Panc1 (cell line): Measurements from ENCODE around the gene C1orf116. TPM values are rescaled to one million over a fixed set of nuclear protein-coding genes. Genes with fewer than 3 reads are reported as not detected.

Experiments
- ATAC-seq: fragments of 200-7000 bp; cut with Tn5 transposase; 2 replicates; pipeline ENCODE4 v1.9.1; 2020; ENCODE audit warnings: mild to moderate bottlenecking, moderate library complexity
- BruUV-seq: library from RNA; stranded (reverse); fragments of 400-500 nt; replicated peaks from 2 replicates; lab custom pipeline; 2021; lab: Mats Ljungman, UMichigan
- CTCF ChIA-PET: fragments of 300-600 bp; sonication (Branson Sonifier 250); formaldehyde crosslinking; loops from one replicate; lab custom pipeline; 2022; ENCODE audit warnings: antibody characterized with exemption; lab: Charles Lee
- POLR2A ChIA-PET: fragments of 300-600 bp; sonication (Branson Sonifier 250); formaldehyde crosslinking; loops from one replicate; lab custom pipeline; 2022; ENCODE audit warnings: antibody characterized with exemption; lab: Charles Lee
- DNase-seq: peaks from one replicate; pipeline ENCODE4 v3.0.0-alpha.2; 2010; ENCODE audit warnings: low read depth, low spot score
- H3K27ac ChIP-seq: 2 replicates; pipeline ENCODE4 v1.5.1; 2011; ENCODE audit warnings: mild to moderate bottlenecking, low read length, inconsistent platforms
- H3K27me3 ChIP-seq: fragments of 200-500 bp; sonication (Bioruptor generic); 2 replicates; pipeline ENCODE4 v1.6.0; 2014; ENCODE audit warnings: low read length, inconsistent platforms; ENCODE audit not compliant: control insufficient read depth, insufficient read depth
- H3K36me3 ChIP-seq: fragments of 200-500 bp; sonication (Bioruptor generic); 2 replicates; pipeline ENCODE4 v1.5.1; 2014; ENCODE audit warnings: inconsistent platforms, mild to moderate bottlenecking, low read length, moderate library complexity; ENCODE audit not compliant: control insufficient read depth, insufficient read depth
- H3K4me1 ChIP-seq: 2 replicates; pipeline ENCODE4 v1.5.1; 2011; ENCODE audit warnings: inconsistent platforms, mild to moderate bottlenecking, low read length, moderate library complexity; ENCODE audit not compliant: control insufficient read depth, insufficient read depth
- H3K4me3 ChIP-seq, 2 experiments: 2 replicates each; pipeline ENCODE4 v1.5.1; 2011 to 2012; ENCODE audit warnings: low read depth in 2 of 2, low read length in 2 of 2, mild to moderate bottlenecking in 2 of 2, inconsistent platforms in 1 of 2, moderate library complexity in 1 of 2
- H3K9me3 ChIP-seq: fragments of 200-500 bp; sonication (Bioruptor generic); 2 replicates; pipeline ENCODE4 v1.5.1; 2014; ENCODE audit warnings: low read depth, mild to moderate bottlenecking, inconsistent platforms, low read length, moderate library complexity; ENCODE audit not compliant: control insufficient read depth, insufficient read depth
- POLR2AphosphoS5 ChIP-seq: IDR thresholded peaks from 2 replicates; pipeline ENCODE4 v1.6.1; 2012; ENCODE audit warnings: mild to moderate bottlenecking, low read depth, low read length, moderate library complexity
- SIN3A ChIP-seq: IDR thresholded peaks from 2 replicates; pipeline ENCODE4 v1.6.1; 2012; ENCODE audit warnings: low read depth, mild to moderate bottlenecking, low read length, moderate library complexity, borderline replicate concordance; ENCODE audit not compliant: insufficient read depth
- TCF7L2 ChIP-seq: IDR thresholded peaks from 2 replicates; pipeline ENCODE4 v1.6.1; 2011; ENCODE audit warnings: mild to moderate bottlenecking, low read depth, low read length, inconsistent platforms
- in situ Hi-C: cut with HindIII; loops from 2 replicates; pipeline ENCODE4 v1.10.0; 2016; ENCODE audit warnings: low sequenced_read_pairs, low pct_unique_long_range_greater_than_20kb
- intact Hi-C: fragments of 100-400 bp; cut with micrococcal nuclease; formaldehyde crosslinking; loops from one replicate; pipeline ENCODE4 v1.10.0; 2022; ENCODE audit not compliant: unreplicated experiment
- total RNA-seq: library from RNA; stranded (reverse); gene quantifications from one replicate; pipeline ENCODE4 v1.2.1, GENCODE V29; 2021; ENCODE audit not compliant: unreplicated experiment
- TF ChIP-seq, protein P1 (sequence below): fragments of 450-650 bp; IDR thresholded peaks from 2 replicates; pipeline ENCODE4 v1.5.1; 2017; ENCODE audit warnings: mild to moderate bottlenecking
- TF ChIP-seq, protein P2 (sequence below), 2 experiments: IDR thresholded peaks; 2 replicates each; pipeline ENCODE4 v1.6.1; 2011 to 2012; ENCODE audit warnings: low read depth in 2 of 2, control low read depth in 1 of 2, low read length in 1 of 2, mild to moderate bottlenecking in 1 of 2, moderate library complexity in 1 of 2; ENCODE audit not compliant: insufficient read depth in 1 of 2

Gene C1orf116
- total RNA-seq, 1 experiment from 2014 or later: 0.08 TPM

- TF ChIP-seq, protein P1, sequence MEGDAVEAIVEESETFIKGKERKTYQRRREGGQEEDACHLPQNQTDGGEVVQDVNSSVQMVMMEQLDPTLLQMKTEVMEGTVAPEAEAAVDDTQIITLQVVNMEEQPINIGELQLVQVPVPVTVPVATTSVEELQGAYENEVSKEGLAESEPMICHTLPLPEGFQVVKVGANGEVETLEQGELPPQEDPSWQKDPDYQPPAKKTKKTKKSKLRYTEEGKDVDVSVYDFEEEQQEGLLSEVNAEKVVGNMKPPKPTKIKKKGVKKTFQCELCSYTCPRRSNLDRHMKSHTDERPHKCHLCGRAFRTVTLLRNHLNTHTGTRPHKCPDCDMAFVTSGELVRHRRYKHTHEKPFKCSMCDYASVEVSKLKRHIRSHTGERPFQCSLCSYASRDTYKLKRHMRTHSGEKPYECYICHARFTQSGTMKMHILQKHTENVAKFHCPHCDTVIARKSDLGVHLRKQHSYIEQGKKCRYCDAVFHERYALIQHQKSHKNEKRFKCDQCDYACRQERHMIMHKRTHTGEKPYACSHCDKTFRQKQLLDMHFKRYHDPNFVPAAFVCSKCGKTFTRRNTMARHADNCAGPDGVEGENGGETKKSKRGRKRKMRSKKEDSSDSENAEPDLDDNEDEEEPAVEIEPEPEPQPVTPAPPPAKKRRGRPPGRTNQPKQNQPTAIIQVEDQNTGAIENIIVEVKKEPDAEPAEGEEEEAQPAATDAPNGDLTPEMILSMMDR: no peak
- TF ChIP-seq POLR2AphosphoS5 (no peak), TCF7L2 (no peak), SIN3A (no peak)
- TF ChIP-seq, protein P2, sequence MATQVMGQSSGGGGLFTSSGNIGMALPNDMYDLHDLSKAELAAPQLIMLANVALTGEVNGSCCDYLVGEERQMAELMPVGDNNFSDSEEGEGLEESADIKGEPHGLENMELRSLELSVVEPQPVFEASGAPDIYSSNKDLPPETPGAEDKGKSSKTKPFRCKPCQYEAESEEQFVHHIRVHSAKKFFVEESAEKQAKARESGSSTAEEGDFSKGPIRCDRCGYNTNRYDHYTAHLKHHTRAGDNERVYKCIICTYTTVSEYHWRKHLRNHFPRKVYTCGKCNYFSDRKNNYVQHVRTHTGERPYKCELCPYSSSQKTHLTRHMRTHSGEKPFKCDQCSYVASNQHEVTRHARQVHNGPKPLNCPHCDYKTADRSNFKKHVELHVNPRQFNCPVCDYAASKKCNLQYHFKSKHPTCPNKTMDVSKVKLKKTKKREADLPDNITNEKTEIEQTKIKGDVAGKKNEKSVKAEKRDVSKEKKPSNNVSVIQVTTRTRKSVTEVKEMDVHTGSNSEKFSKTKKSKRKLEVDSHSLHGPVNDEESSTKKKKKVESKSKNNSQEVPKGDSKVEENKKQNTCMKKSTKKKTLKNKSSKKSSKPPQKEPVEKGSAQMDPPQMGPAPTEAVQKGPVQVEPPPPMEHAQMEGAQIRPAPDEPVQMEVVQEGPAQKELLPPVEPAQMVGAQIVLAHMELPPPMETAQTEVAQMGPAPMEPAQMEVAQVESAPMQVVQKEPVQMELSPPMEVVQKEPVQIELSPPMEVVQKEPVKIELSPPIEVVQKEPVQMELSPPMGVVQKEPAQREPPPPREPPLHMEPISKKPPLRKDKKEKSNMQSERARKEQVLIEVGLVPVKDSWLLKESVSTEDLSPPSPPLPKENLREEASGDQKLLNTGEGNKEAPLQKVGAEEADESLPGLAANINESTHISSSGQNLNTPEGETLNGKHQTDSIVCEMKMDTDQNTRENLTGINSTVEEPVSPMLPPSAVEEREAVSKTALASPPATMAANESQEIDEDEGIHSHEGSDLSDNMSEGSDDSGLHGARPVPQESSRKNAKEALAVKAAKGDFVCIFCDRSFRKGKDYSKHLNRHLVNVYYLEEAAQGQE (IDR thresholded peaks at IDR 0.05; ENCODE audit: insufficient read depth in 1 of 2, low read depth in 2 of 2, low read length in 1 of 2): no peak
- H3K9me3 ChIP-seq: no peaks in the 10 kb centered on the region
- in situ Hi-C loops: no loop called here
- H3K4me1 ChIP-seq: no peaks in the 10 kb centered on the region
- no peak overlapping the region for H3K27ac ChIP-seq
- POLR2A ChIA-PET: no interaction called here
- no peaks in the 10 kb centered on the region for H3K36me3 ChIP-seq
- DNase-seq (no peak), ATAC-seq (no peak)
- no peak overlapping the region for H3K4me3 ChIP-seq
- CTCF ChIA-PET: no interaction called here
- no TSS peak for BruUV-seq
- H3K27me3 ChIP-seq: peaks cover 19% of the 10 kb centered on the region
- intact Hi-C loops: no loop called here
Observed at GRCh38 chr1:206969090-206969489, 63.5 kb downstream of the C1orf116 start.

Other genes with a start within 250 kb of the C1orf116 start
- not detected for gene IL20, start 167.1 kb downstream of the C1orf116 start, total RNA-seq
- gene IL24, start 135.3 kb downstream of the C1orf116 start, total RNA-seq: not detected
- gene FCMR, start 110.8 kb downstream of the C1orf116 start, total RNA-seq: 0.41 TPM
- 1.4 TPM for gene PIGR, start 86.3 kb downstream of the C1orf116 start, total RNA-seq
- gene FCAMR, start 62.3 kb downstream of the C1orf116 start, total RNA-seq: not detected
- 7.1 TPM for gene YOD1, start 18.5 kb upstream of the C1orf116 start, total RNA-seq
- gene PFKFB2, start 20.5 kb upstream of the C1orf116 start, total RNA-seq: 35.6 TPM
- 0.62 TPM for gene C4BPB, start 56.1 kb upstream of the C1orf116 start, total RNA-seq
- gene C4BPA, start 71.5 kb upstream of the C1orf116 start, total RNA-seq: 0.26 TPM